Activated CD4-positive, alpha-beta memory T cell treated with anti-CD3 and anti-CD28 coated beads, Interleukin-2, amount 10 ng/mL, durations not matched to agents 7 days and 5 days (primary cell): Measurements from ENCODE around the gene CSH1. TPM values are rescaled to one million over a fixed set of nuclear protein-coding genes. Genes with fewer than 3 reads are reported as not detected.
"Not testable (repeated sequence)": the region's sequence is repeated elsewhere in the genome, so short reads cannot be mapped to it uniquely, and the experiment has no call there.

Experiments used
- CTCF ChIA-PET: fragments of 350-600 bp; sonication (Branson Sonifier 250); formaldehyde crosslinking; loops from one replicate; lab custom pipeline; 2021; ENCODE audit warnings: antibody characterized with exemption, inconsistent platforms; lab: Charles Lee
- POLR2A ChIA-PET: fragments of 350-600 bp; sonication (Branson Sonifier 250); formaldehyde crosslinking; loops from one replicate; lab custom pipeline; 2021; ENCODE audit warnings: antibody characterized with exemption; lab: Charles Lee
- DNase-seq: peaks from one replicate; pipeline ENCODE4 v3.0.0-alpha.2; 2020
- H3K27ac Mint-ChIP-seq: one replicate; pipeline ENCODE4 v1.8.0; 2021; ENCODE audit warnings: mild to moderate bottlenecking, mixed read lengths
- H3K27me3 Mint-ChIP-seq: one replicate; pipeline ENCODE4 v1.8.0; 2021; ENCODE audit warnings: mixed read lengths
- H3K36me3 Mint-ChIP-seq: one replicate; pipeline ENCODE4 v1.8.0; 2021; ENCODE audit warnings: low read depth, mixed read lengths
- H3K4me1 Mint-ChIP-seq: one replicate; pipeline ENCODE4 v1.8.0; 2021; ENCODE audit warnings: mixed read lengths
- H3K4me3 Mint-ChIP-seq: one replicate; pipeline ENCODE4 v1.8.0; 2021; ENCODE audit warnings: mild to moderate bottlenecking, mixed read lengths
- H3K9me3 Mint-ChIP-seq: one replicate; pipeline ENCODE4 v1.8.0; 2021; ENCODE audit warnings: mixed read lengths
- total RNA-seq, 2 experiments: library from RNA; stranded (reverse); gene quantifications; one replicate each; pipeline ENCODE4 v1.2.3, GENCODE V29; 2021

CSH1 gene
- total RNA-seq, 2 experiments from 2014 or later: not detected

GRCh38 chr17:63873577-63873976, 22.8 kb downstream of the CSH1 start, which contains the start of gene CSH2:
CSH2 (minus strand) TSS chr17:63873677; CDS start chr17:63873614, 63 bp downstream.
- H3K27me3 Mint-ChIP-seq: peaks cover 14% of the 10 kb centered on the region
- CTCF ChIA-PET: interaction anchor here (1.8 kb wide), 1 partner anchor 8 kb away, joined by 5 read pairs; no protein-coding TSS in a partner anchor
- H3K4me3 Mint-ChIP-seq, H3K4me1 Mint-ChIP-seq, H3K27ac Mint-ChIP-seq, H3K36me3 Mint-ChIP-seq, DNase-seq, H3K9me3 Mint-ChIP-seq, POLR2A ChIA-PET: not testable (repeated sequence)

GRCh38 chr17:63871646-63872365, 24.6 kb downstream of the CSH1 start:
- H3K4me3 Mint-ChIP-seq, H3K36me3 Mint-ChIP-seq, H3K9me3 Mint-ChIP-seq, POLR2A ChIA-PET, CTCF ChIA-PET, DNase-seq, H3K27ac Mint-ChIP-seq, H3K4me1 Mint-ChIP-seq: not testable (repeated sequence)
- peaks cover 16% of the 10 kb centered on the region for H3K27me3 Mint-ChIP-seq

- POLR2A ChIA-PET, H3K27ac Mint-ChIP-seq, H3K36me3 Mint-ChIP-seq, H3K9me3 Mint-ChIP-seq, DNase-seq, H3K4me1 Mint-ChIP-seq, H3K4me3 Mint-ChIP-seq: not testable (repeated sequence)
- H3K27me3 Mint-ChIP-seq: peaks cover 15% of the 10 kb centered on the region
- CTCF ChIA-PET: interaction anchor here (1.0 kb wide), 1 partner anchor 8 kb away, joined by 4 read pairs; no protein-coding TSS in a partner anchor
Measured at GRCh38 chr17:63870292-63870665, 26.1 kb downstream of the CSH1 start.

- H3K4me1 Mint-ChIP-seq, H3K4me3 Mint-ChIP-seq, DNase-seq, H3K36me3 Mint-ChIP-seq, H3K27ac Mint-ChIP-seq, POLR2A ChIA-PET, H3K9me3 Mint-ChIP-seq: not testable (repeated sequence)
- peaks cover 15% of the 10 kb centered on the region for H3K27me3 Mint-ChIP-seq
- CTCF ChIA-PET: interaction anchor here (0.9 to 1.0 kb wide), 2 partner anchors 9 to 19 kb away, joined by 3 to 4 read pairs; no protein-coding TSS in a partner anchor
Measured at GRCh38 chr17:63869491-63870291, 26.7 kb downstream of the CSH1 start.

GRCh38 chr17:63866625-63867024, 29.7 kb downstream of the CSH1 start:
- ChIA-PET CTCF (interaction anchor here (0.6 to 5.4 kb wide), 15 partner anchors 8 to 360 kb away, joined by 3 to 37 read pairs (median 4); no protein-coding TSS in a partner anchor), POLR2A (interaction anchor here (1.3 kb wide), 1 partner anchor 23 kb away, joined by 4 read pairs; the partner anchor contains the start of gene SMARCD2)
- H3K36me3 Mint-ChIP-seq, H3K27ac Mint-ChIP-seq, H3K4me3 Mint-ChIP-seq, DNase-seq, H3K9me3 Mint-ChIP-seq, H3K4me1 Mint-ChIP-seq: not testable (repeated sequence)
- peaks cover 20% of the 10 kb centered on the region for H3K27me3 Mint-ChIP-seq

GRCh38 chr17:63859257-63859656, 37.1 kb downstream of the CSH1 start:
- no peaks in the 10 kb centered on the region for H3K4me1 Mint-ChIP-seq
- DNase-seq: no peak
- no peak overlapping the region for H3K4me3 Mint-ChIP-seq
- POLR2A ChIA-PET: interaction anchor here (1.6 to 1.7 kb wide), 2 partner anchors 11 to 15 kb away, joined by 6 to 7 read pairs; no protein-coding TSS in a partner anchor
- H3K27ac Mint-ChIP-seq: no peak overlapping the region
- CTCF ChIA-PET: interaction anchor here (0.8 to 4.0 kb wide), 4 partner anchors 9 to 434 kb away, joined by 3 to 45 read pairs (median 3); no protein-coding TSS in a partner anchor
- H3K9me3 Mint-ChIP-seq: no peaks in the 10 kb centered on the region
- peaks cover 27% of the 10 kb centered on the region for H3K27me3 Mint-ChIP-seq
- no peaks in the 10 kb centered on the region for H3K36me3 Mint-ChIP-seq

GRCh38 chr17:63856425-63856824, 39.9 kb downstream of the CSH1 start:
- H3K27ac Mint-ChIP-seq, H3K4me1 Mint-ChIP-seq, H3K36me3 Mint-ChIP-seq, H3K9me3 Mint-ChIP-seq, DNase-seq, H3K4me3 Mint-ChIP-seq: not testable (repeated sequence)
- ChIA-PET CTCF (interaction anchor here (0.6 to 0.9 kb wide), 3 partner anchors 11 to 171 kb away, joined by 3 read pairs; no protein-coding TSS in a partner anchor), POLR2A (interaction anchor here (0.7 kb wide), 1 partner anchor 293 kb away, joined by 3 read pairs; no protein-coding TSS in a partner anchor)
- peaks cover 33% of the 10 kb centered on the region for H3K27me3 Mint-ChIP-seq

- no peak for DNase-seq
- Mint-ChIP-seq H3K4me1 (no peaks in the 10 kb centered on the region), H3K36me3 (no peaks in the 10 kb centered on the region), H3K4me3 (no peak overlapping the region), H3K27me3 (peaks cover 31% of the 10 kb centered on the region), H3K27ac (no peak overlapping the region), H3K9me3 (no peaks in the 10 kb centered on the region)
- POLR2A ChIA-PET: interaction anchor here (1.9 kb wide), 1 partner anchor 11 kb away, joined by 10 read pairs; no protein-coding TSS in a partner anchor
- CTCF ChIA-PET: no interaction called here
Measured at GRCh38 chr17:63855185-63855584, 41.2 kb downstream of the CSH1 start.

- ChIA-PET POLR2A (interaction anchor here (1.9 kb wide), 1 partner anchor 11 kb away, joined by 10 read pairs; no protein-coding TSS in a partner anchor), CTCF (no interaction called here)
- H3K4me3 Mint-ChIP-seq: no peak overlapping the region
- DNase-seq: no peak
- H3K9me3 Mint-ChIP-seq: no peaks in the 10 kb centered on the region
- H3K36me3 Mint-ChIP-seq: no peaks in the 10 kb centered on the region
- peaks cover 26% of the 10 kb centered on the region for H3K27me3 Mint-ChIP-seq
- no peak overlapping the region for H3K27ac Mint-ChIP-seq
- H3K4me1 Mint-ChIP-seq: peaks cover 2% of the 10 kb centered on the region
Measured at GRCh38 chr17:63854709-63855108, 41.7 kb downstream of the CSH1 start.

GRCh38 chr17:63853260-63853659, 43.1 kb downstream of the CSH1 start:
- peaks cover under 1% of the 10 kb centered on the region for H3K9me3 Mint-ChIP-seq
- no peak overlapping the region for H3K4me3 Mint-ChIP-seq
- no peak for DNase-seq
- H3K27me3 Mint-ChIP-seq: peaks cover 26% of the 10 kb centered on the region
- H3K4me1 Mint-ChIP-seq: peaks cover 12% of the 10 kb centered on the region
- POLR2A ChIA-PET: interaction anchor here (1.9 kb wide), 1 partner anchor 10 kb away, joined by 10 read pairs; no protein-coding TSS in a partner anchor
- no peak overlapping the region for H3K27ac Mint-ChIP-seq
- CTCF ChIA-PET: interaction anchor here (0.6 to 2.4 kb wide), 3 partner anchors 10 to 100 kb away, joined by 3 to 8 read pairs (median 3); partner anchors contain the start of gene SMARCD2
- H3K36me3 Mint-ChIP-seq: peaks cover 3% of the 10 kb centered on the region

- CTCF ChIA-PET: no interaction called here
Measured at GRCh38 chr17:63850401-63850800, 46.0 kb downstream of the CSH1 start.

More at GRCh38 chr17:63850401-63850800, 46.0 kb downstream of the CSH1 start:
- POLR2A ChIA-PET: no interaction called here
- DNase-seq: no peak
- Mint-ChIP-seq H3K27ac (no peak overlapping the region), H3K9me3 (peaks cover 4% of the 10 kb centered on the region), H3K27me3 (peaks cover 22% of the 10 kb centered on the region), H3K36me3 (peaks cover 10% of the 10 kb centered on the region), H3K4me3 (no peak overlapping the region), H3K4me1 (peaks cover 20% of the 10 kb centered on the region)
